ENCODE data around the gene SNAPC1.

DNA sequence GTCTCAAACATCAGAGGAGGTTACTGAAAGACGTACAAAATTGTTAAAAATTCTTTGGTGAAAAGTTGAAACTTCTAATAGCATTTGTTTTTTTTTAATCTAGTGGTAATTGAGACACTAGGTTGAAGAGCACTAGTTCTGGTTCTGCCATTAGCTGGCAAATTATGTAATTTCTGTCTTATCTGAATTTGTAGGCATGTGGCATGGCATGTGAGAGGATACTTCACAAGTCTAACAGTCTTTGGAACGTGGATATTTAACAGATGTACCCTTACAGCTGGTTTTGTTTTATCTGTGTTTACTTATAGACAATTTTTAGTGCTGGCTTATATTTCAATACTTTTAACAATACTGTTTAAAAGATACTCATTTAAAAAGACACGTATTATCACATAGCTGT is 6.0 kb downstream of the SNAPC1 start:
- TF ChIP-seq EZH2 (conservative IDR thresholded peaks at IDR 0.05; ENCODE audit: low read depth, low read length) (no peak), ISX (CRISPR knock-in tag; conservative IDR thresholded peaks at IDR 0.05) (no peak), CENPT (CRISPR knock-in tag; IDR thresholded peaks at IDR 0.05; ENCODE audit: low read depth) (no peak), YY1 (IDR thresholded peaks at IDR 0.05; ENCODE audit: insufficient read depth, insufficient replicate concordance, low read depth, low read length) (no peak), EP300 (IDR thresholded peaks at IDR 0.05; ENCODE audit: low read depth in 2 of 2, low read length in 2 of 2) (no peak), EP300 (CRISPR knock-in tag; IDR thresholded peaks at IDR 0.05; ENCODE audit: borderline replicate concordance) (no peak)
- TF ChIP-seq, protein P1, sequence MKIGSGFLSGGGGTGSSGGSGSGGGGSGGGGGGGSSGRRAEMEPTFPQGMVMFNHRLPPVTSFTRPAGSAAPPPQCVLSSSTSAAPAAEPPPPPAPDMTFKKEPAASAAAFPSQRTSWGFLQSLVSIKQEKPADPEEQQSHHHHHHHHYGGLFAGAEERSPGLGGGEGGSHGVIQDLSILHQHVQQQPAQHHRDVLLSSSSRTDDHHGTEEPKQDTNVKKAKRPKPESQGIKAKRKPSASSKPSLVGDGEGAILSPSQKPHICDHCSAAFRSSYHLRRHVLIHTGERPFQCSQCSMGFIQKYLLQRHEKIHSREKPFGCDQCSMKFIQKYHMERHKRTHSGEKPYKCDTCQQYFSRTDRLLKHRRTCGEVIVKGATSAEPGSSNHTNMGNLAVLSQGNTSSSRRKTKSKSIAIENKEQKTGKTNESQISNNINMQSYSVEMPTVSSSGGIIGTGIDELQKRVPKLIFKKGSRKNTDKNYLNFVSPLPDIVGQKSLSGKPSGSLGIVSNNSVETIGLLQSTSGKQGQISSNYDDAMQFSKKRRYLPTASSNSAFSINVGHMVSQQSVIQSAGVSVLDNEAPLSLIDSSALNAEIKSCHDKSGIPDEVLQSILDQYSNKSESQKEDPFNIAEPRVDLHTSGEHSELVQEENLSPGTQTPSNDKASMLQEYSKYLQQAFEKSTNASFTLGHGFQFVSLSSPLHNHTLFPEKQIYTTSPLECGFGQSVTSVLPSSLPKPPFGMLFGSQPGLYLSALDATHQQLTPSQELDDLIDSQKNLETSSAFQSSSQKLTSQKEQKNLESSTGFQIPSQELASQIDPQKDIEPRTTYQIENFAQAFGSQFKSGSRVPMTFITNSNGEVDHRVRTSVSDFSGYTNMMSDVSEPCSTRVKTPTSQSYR (CRISPR knock-in tag; IDR thresholded peaks at IDR 0.05; ENCODE audit: borderline replicate concordance) = no peak
